ENCODE results near the gene TREM2. TPM values are rescaled to one million over a fixed set of nuclear protein-coding genes. Genes with fewer than 3 reads are reported as not detected.
"Not testable (repeated sequence)": the region's sequence is repeated elsewhere in the genome, so short reads cannot be mapped to it uniquely, and the experiment has no call there.

Gene TREM2
- total RNA-seq, 1 donor from 2014 or later, result 0.35 TPM

- intact Hi-C loops (cut with DNase I), result no loop called here
- no peak for DNase-seq
- no peak for ATAC-seq (ENCODE audit: poor library complexity)
Observed at GRCh38 chr6:41160933-41161332, 2.0 kb downstream of the TREM2 start.

DNA sequence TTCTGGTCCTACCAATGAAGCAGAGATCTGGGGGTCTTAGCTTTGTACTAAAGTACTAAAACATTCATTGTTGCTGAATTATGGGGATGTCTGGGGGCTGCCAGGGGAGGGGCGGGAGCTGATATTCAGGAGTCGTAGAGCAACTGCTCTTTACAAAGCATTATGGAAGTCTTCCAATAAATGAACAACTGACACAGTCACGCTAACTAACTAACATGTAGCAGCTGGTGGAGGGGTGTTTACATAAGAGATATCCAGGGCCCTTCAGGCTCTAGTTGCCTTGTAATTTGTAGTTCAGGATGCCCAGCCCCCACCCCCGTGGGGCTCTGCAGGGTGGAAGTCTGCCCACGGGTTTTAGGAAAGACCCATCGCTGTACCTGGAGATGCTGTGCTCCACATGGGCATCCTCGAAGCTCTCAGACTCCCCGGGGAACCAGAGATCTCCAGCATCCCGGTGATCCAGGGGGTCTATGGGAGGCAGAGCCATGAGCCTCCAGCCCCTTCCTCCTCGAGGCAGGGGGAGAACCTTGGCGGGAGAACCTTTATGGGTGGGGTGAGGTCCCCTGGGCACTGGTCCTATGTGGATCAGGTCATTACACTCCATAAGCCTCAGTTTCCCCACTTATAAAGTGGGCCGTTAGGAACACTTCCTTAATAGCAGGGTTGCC lies 3.4 kb downstream of the TREM2 start:
- ATAC-seq (ENCODE audit: poor library complexity) (no peak), DNase-seq (no peak)
- intact Hi-C loops (cut with DNase I), result no loop called here

GRCh38 chr6:41157323-41157722 lies 5.6 kb downstream of the TREM2 start:
- peak; percentile 25 for ATAC-seq (ENCODE audit: poor library complexity)

GRCh38 chr6:41156771-41157170 lies 6.1 kb downstream of the TREM2 start:
- DNase-seq (no peak), ATAC-seq (ENCODE audit: poor library complexity) (no peak)
- intact Hi-C loops (cut with DNase I), result no loop called here

More at GRCh38 chr6:41157323-41157722, 5.6 kb downstream of the TREM2 start:
- peak; percentile 47 for DNase-seq
- intact Hi-C loops (cut with DNase I), result no loop called here

- ATAC-seq (ENCODE audit: poor library complexity), result no peak
- DNase-seq, result no peak
- intact Hi-C loops (cut with DNase I), result no loop called here
Observed at GRCh38 chr6:41156001-41156400, 6.9 kb downstream of the TREM2 start.

DNA sequence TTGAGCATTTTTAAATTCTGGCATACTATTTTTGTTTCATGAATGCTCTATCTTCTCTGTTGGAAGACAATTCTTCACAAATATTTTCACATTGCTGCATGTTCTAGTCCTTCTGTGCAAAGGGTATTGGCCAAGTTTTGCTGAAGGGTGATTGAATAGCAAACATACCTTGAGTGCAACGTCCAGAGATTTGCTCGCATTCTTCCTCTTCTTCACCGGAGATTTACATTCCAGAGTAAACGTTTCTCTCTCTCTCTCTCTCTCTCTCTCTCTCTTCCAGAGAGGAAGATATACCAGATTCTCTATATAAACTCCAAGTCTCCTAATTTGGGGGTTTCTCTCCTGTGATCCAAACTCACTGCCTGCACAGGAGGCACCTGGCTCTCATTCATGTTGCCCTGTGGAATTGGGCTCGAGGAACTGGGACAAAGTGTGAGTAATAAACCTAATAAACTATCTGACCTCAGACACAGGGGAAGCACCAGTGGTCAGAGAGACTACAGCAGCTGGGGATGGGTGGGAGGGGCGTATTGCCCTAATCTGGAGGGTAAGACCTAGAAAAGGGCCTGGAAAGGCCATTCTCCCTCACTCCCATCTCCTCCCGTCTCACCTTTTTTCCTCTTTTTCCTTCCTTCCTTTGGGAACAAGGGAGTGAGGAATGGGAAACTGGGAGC lies 7.6 kb downstream of the TREM2 start:
- DNase-seq (no peak), ATAC-seq (ENCODE audit: poor library complexity) (no peak)
- intact Hi-C loops (cut with DNase I), result no loop called here

- intact Hi-C loops (cut with DNase I), result no loop called here
- DNase-seq, result no peak
- no peak for ATAC-seq (ENCODE audit: poor library complexity)
Observed at GRCh38 chr6:41153992-41154625, 8.8 kb downstream of the TREM2 start, which contains the start of gene TREML1. TREML1 (minus strand) TSS chr6:41154347; CDS start chr6:41154288, 59 bp downstream.

GRCh38 chr6:41153451-41153850 lies 9.5 kb downstream of the TREM2 start:
- intact Hi-C loops (cut with DNase I), result no loop called here
- DNase-seq, result no peak
- no peak for ATAC-seq (ENCODE audit: poor library complexity)

DNA sequence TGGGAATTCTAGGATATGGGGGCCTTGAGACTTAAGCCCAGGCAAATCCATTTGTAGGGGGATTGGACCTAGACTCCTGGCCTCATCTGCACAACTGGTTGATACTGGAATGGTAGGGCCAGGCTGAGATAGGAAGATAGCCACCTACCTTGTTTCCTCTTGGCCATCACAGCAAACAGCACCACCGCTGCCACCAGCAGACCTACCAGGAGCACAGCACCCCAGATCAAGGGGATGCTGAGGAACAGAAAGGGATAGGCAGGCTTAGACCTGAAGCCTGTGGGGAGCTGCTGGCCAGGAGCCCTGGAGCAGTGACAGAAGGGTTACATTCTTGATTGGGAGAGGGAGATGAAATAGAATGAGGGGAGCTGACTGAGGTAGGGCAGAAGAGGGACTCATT lies 12.2 kb downstream of the TREM2 start:
- intact Hi-C loops (cut with DNase I), result no loop called here
- DNase-seq, result no peak

DNA sequence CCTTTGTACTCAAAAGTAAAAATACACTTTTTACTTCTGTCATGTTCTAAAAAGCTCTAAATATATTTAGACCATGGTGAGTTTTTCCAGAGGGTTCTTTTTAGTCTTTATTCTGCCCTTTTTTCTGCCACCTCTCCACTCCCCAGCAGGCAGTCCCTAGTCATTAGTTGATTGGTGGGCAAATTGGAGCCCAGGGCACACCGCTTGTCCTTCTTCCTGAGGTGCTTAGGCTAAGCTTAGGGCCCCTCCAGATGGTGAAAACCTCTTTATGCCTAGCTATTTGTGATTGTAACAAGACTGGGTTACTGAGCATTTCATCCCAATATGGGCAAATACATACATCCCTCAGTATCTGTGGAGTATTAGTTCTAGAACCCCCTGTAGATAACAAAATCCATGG lies 15.0 kb downstream of the TREM2 start:
- intact Hi-C loops (cut with DNase I), result no loop called here
- no peak for DNase-seq
- ATAC-seq (ENCODE audit: poor library complexity), result no peak

More for the DNA sequence above, 12.2 kb downstream of the TREM2 start:
- no peak for ATAC-seq (ENCODE audit: poor library complexity)

- intact Hi-C loops (cut with DNase I), result no loop called here
- ATAC-seq (ENCODE audit: poor library complexity), result no peak
- DNase-seq, result no peak
Observed at GRCh38 chr6:41136911-41137310, 26.0 kb downstream of the TREM2 start.

DNA sequence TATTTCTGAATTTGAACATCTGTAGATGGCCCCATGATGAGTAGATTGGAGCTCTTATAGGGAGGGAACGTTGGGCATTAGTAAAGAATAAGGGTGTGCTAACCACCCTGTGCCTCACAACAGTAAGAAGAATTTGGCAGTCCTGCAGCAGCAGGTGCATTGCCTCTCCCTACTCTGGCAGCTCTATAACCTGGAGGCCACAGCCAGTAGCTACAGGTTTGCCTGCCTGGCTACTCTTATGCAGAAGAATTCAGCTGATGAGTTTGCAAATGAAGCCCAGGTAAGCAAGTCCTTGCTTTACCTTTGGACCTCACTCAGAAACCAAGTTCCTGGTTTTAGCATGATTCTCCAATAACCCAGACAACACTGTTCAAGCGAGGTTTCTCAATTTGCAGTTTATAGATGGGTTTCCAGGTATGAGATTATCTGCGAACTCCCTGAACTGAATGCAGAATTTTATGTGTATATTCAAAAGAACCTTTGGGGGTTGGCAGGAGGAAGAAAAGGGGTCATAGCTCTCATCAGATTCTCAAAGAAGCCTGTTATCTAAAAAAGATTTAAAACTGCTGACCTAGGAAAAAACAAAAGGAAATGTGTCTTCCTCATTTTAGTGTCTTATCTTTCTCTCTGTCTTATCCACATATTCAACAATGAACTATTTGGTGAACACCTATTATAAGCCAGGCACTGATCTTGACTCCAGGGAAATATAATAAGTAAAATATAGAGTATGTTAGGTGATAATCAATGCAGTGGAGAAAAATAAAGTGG lies 27.7 kb downstream of the TREM2 start:
- no peak for DNase-seq
- intact Hi-C loops (cut with DNase I), result no loop called here
- no peak for ATAC-seq (ENCODE audit: poor library complexity)

- intact Hi-C loops (cut with DNase I), result no loop called here
- ATAC-seq (ENCODE audit: poor library complexity), result no peak
- no peak for DNase-seq
Observed at GRCh38 chr6:41132254-41132653, 30.7 kb downstream of the TREM2 start.

DNA sequence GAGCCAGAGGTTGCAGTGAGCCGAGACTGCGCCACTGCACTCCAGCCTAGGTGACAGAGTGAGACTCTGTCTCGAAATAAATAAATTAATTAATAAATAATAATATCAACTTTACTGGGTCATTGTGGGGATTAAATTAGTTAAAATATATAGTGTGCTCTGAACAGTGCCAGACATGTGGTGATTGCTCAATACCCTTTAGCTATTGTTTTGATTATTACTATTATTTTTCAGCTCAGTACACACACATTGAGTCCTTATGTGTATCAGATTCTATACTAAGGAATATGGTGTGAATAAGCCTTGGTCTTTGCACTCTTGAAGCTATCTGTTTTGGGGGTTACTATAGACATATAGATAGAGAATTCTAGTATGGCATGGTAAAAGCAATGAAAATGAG lies 37.6 kb downstream of the TREM2 start:
- intact Hi-C loops (cut with DNase I), result no loop called here
- DNase-seq, result no peak
- ATAC-seq (ENCODE audit: poor library complexity), result no peak

DNA sequence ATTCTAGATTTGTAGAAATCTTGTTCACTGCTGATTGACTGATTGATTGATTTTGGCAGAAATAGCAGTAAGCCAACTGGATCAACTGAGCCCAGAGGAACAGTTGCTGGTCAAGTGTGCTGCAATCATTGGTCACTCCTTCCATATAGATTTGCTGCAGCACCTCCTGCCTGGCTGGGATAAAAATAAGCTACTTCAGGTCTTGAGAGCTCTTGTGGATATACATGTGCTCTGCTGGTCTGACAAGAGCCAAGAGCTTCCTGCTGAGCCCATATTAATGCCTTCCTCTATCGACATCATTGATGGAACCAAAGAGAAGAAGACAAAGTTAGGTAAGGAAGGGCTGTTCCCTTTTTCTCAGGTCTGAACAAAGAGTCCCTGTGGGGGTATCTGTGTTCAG lies 40.0 kb downstream of the TREM2 start:
- no peak for DNase-seq
- ATAC-seq (ENCODE audit: poor library complexity), result no peak
- intact Hi-C loops (cut with DNase I), result no loop called here

DNA sequence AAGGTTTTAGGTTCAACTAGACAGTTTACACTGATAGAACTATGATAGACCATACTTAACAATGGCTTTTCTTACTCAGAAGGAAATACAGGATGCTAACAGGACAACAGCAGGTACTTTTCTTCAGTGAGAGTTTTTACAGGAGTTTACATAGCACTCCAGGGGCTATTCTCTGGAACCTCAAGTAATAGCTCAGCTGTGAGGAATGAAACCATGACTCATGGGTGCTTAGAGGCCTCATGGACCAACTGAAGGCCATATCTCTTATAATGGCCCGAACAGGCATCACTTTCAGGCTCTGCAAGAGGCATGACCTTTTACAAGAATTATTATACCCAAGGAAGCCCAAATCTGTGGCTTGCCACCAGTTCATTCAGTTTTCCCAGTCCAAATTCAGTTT lies 40.5 kb downstream of the TREM2 start:
- no peak for DNase-seq
- intact Hi-C loops (cut with DNase I), result no loop called here
- ATAC-seq (ENCODE audit: poor library complexity), result no peak

DNA sequence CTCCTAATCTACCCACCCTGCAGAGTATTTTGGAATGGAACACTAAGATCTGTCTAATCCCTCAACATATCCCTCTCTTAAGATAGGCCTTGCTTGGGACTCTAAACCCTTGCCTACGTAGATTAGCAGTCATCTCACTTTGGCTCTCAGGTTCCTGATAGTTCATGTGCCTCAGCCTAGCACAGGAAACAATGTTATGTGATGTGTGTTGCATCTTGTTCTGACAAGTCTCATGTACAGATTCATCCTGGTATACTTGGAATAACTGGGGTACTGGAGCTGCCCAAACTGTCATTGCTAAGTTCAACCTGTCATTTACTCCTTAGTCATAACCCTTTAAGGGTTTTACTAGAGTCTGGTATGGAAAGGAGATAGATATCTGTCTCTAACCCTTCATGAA lies 42.9 kb downstream of the TREM2 start:
- intact Hi-C loops (cut with DNase I), result no loop called here
- ATAC-seq (ENCODE audit: poor library complexity), result no peak
- DNase-seq, result no peak

- intact Hi-C loops (cut with DNase I), result no loop called here
- ATAC-seq (ENCODE audit: poor library complexity) (no peak), DNase-seq (no peak)
Observed at GRCh38 chr6:41119508-41119907, 43.4 kb downstream of the TREM2 start.

DNA sequence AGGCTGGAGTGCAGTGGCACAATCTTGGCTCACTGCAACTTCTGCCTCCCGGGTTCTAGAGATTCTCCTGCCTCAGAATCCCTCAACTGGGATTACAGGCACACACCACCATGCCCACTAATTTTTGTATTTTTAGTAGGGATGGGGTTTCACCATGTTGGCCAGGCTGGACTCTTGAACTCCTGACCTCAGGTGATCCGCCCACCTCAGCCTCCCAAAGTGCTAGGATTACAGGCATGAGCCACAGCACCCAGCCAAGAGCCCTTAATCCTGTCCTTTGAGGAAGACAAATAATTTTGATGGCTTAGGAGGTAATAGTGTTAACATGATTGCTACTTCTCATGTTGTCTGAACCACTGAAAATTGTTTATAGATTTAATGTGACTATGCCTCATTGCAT lies 47.9 kb downstream of the TREM2 start:
- DNase-seq; ATAC-seq (ENCODE audit: poor library complexity); intact Hi-C loops (cut with DNase I): not testable (repeated sequence)
